CD14-positive monocyte (primary cell): ENCODE data around the gene TNS2. TPM values are rescaled to one million over a fixed set of nuclear protein-coding genes. Genes with fewer than 3 reads are reported as not detected.

Experiments
- DNase-seq, 3 donors: peaks; one replicate each; pipeline ENCODE4 v3.0.0-alpha.2; 2011 to 2022
- H2AFZ ChIP-seq: 2 replicates; pipeline ENCODE4 v1.6.0; 2012; ENCODE audit warnings: mild to moderate bottlenecking, low read depth, low read length, inconsistent platforms; ENCODE audit not compliant: insufficient read depth, poor library complexity, severe bottlenecking
- H3K27ac ChIP-seq, 2 donors: 1 replicate in 1 of 2; 2 replicates in 1 of 2; pipeline ENCODE4 v1.5.1; 2012 to 2013; ENCODE audit warnings: low read length in 2 of 2, control low read depth in 1 of 2, inconsistent platforms in 1 of 2, low read depth in 1 of 2, mild to moderate bottlenecking in 1 of 2
- H3K27me3 ChIP-seq, 2 donors: one replicate each; pipeline versions ENCODE4 v1.6.0 to v1.6.1; 2011 to 2013; ENCODE audit warnings: low read length in 2 of 2; ENCODE audit not compliant: control insufficient read depth in 2 of 2, insufficient read depth in 2 of 2
- H3K36me3 ChIP-seq, 2 donors: replicated peaks in 1 of 2; 1 replicate in 1 of 2; 2 replicates in 1 of 2; pipeline versions ENCODE4 v1.5.1 to v1.6.1; 2012 to 2013; ENCODE audit warnings: low read length in 2 of 2, control low read depth in 1 of 2, inconsistent platforms in 1 of 2, mild to moderate bottlenecking in 1 of 2; ENCODE audit not compliant: insufficient read depth in 2 of 2, control insufficient read depth in 1 of 2
- H3K4me1 ChIP-seq, 2 donors: 1 replicate in 1 of 2; 2 replicates in 1 of 2; pipeline versions ENCODE4 v1.5.1 to v1.6.1; 2012 to 2013; ENCODE audit warnings: low read length in 2 of 2, control low read depth in 1 of 2, inconsistent platforms in 1 of 2, mild to moderate bottlenecking in 1 of 2, moderate library complexity in 1 of 2; ENCODE audit not compliant: insufficient read depth in 2 of 2, control insufficient read depth in 1 of 2
- H3K4me2 ChIP-seq: replicated peaks from 2 replicates; pipeline ENCODE3; 2012; ENCODE audit warnings: low read length, moderate library complexity, mild to moderate bottlenecking; ENCODE audit not compliant: poor library complexity, severe bottlenecking; ENCODE audit errors: extremely low read depth
- H3K4me3 ChIP-seq, 3 experiments: fragments of 200-600 bp in 1 of 3; sonication (generic) in 1 of 3; replicated peaks in 1 of 3; 1 replicate in 2 of 3; 2 replicates in 1 of 3; pipeline ENCODE4 v1.5.1; 2011 to 2013; ENCODE audit warnings: low read length in 3 of 3, mild to moderate bottlenecking in 3 of 3, control low read depth in 2 of 3, low read depth in 2 of 3, inconsistent platforms in 1 of 3, moderate library complexity in 1 of 3
- H3K79me2 ChIP-seq: 2 replicates; pipeline ENCODE4 v1.6.0; 2012; ENCODE audit warnings: mild to moderate bottlenecking, control low read depth, inconsistent platforms, low read length, moderate library complexity; ENCODE audit not compliant: insufficient read depth
- H3K9ac ChIP-seq: 2 replicates; pipeline ENCODE4 v1.6.0; 2017; ENCODE audit warnings: low read length, mild to moderate bottlenecking; ENCODE audit not compliant: insufficient read depth, poor library complexity, severe bottlenecking
- H3K9me3 ChIP-seq, 2 donors: replicated peaks in 1 of 2; 1 replicate in 1 of 2; 2 replicates in 1 of 2; pipeline versions ENCODE4 v1.5.1 to v1.6.1; 2012 to 2013; ENCODE audit warnings: low read length in 2 of 2, control low read depth in 1 of 2; ENCODE audit not compliant: control insufficient read depth in 1 of 2, insufficient read depth in 1 of 2
- H4K20me1 ChIP-seq: 2 replicates; pipeline ENCODE4 v1.6.0; 2012; ENCODE audit warnings: mild to moderate bottlenecking, low read length, control low read depth, moderate library complexity; ENCODE audit not compliant: insufficient read depth
- H3K27ac Mint-ChIP-seq, 7 donors: one replicate each; pipeline ENCODE4 v1.8.0; 2020; ENCODE audit warnings: mild to moderate bottlenecking in 7 of 7, mixed read lengths in 7 of 7, moderate library complexity in 6 of 7, inconsistent platforms in 2 of 7
- H3K27me3 Mint-ChIP-seq, 3 donors: one replicate each; pipeline ENCODE4 v1.8.0; 2021 to 2022; ENCODE audit warnings: low read depth in 3 of 3, mild to moderate bottlenecking in 3 of 3, mixed read lengths in 3 of 3, moderate library complexity in 3 of 3, inconsistent platforms in 1 of 3
- H3K36me3 Mint-ChIP-seq, 2 donors: one replicate each; pipeline ENCODE4 v1.8.0; 2020; ENCODE audit warnings: mixed read lengths in 2 of 2, inconsistent platforms in 1 of 2, mild to moderate bottlenecking in 1 of 2
- H3K4me1 Mint-ChIP-seq: one replicate; pipeline ENCODE4 v1.8.0; 2020; ENCODE audit warnings: mild to moderate bottlenecking, mixed read lengths
- H3K4me3 Mint-ChIP-seq, 2 donors: one replicate each; pipeline ENCODE4 v1.8.0; 2020; ENCODE audit warnings: mild to moderate bottlenecking in 2 of 2, mixed read lengths in 2 of 2, moderate library complexity in 1 of 2
- H3K9me3 Mint-ChIP-seq, 7 donors: one replicate each; pipeline ENCODE4 v1.8.0; 2020 to 2022; ENCODE audit warnings: mixed read lengths in 7 of 7, mild to moderate bottlenecking in 6 of 7, moderate library complexity in 6 of 7, inconsistent platforms in 2 of 7
- CTCF ChIP-seq: fragments of 200-600 bp; IDR thresholded peaks from one replicate; pipeline ENCODE4 v1.8.0; 2022; ENCODE audit warnings: antibody characterized with exemption, mild to moderate bottlenecking
- WGBS: methylation state at CpG from one replicate; pipeline ENCODE4 v1.1.5; 2013; ENCODE audit warnings: missing lambda C conversion rate; ENCODE audit not compliant: insufficient coverage; 5-methylcytosine and 5-hydroxymethylcytosine counted together
- intact Hi-C, 2 donors: fragments of 100-400 bp; cut with micrococcal nuclease; formaldehyde crosslinking; loops; one replicate each; pipeline versions ENCODE4 v1.15.0 to v1.15.1; 2023
- polyA minus RNA-seq: library from RNA; depleted of rRNA, polyadenylated mRNA; stranded (reverse); fragments of >200 nt; gene quantifications from 2 replicates; pipeline ENCODE4 v1.2.3, GENCODE V29; 2012
- polyA plus RNA-seq, 3 donors: library from polyadenylated mRNA; depleted of rRNA in 1 of 3; unstranded in 2 of 3; stranded (reverse) in 1 of 3; fragments of 300-500 nt in 2 of 3; fragments of >200 nt in 1 of 3; fragmentation: Illumina TruSeq in 2 of 3; gene quantifications; 1 replicate in 2 of 3; 2 replicates in 1 of 3; pipeline ENCODE4 v1.2.3, GENCODE V29; 2012 to 2021
- total RNA-seq, 12 experiments: library from RNA in 1 of 12; stranded (reverse) in 1 of 12; fragments of 120-200 nt in 1 of 12; gene quantifications; one replicate each; pipeline ENCODE4 v1.2.4 and lab custom pipeline; 2013 to 2026; ENCODE audit warnings: mixed read lengths in 6 of 12, inconsistent platforms in 1 of 12

Gene TNS2
- 0.48 TPM for total RNA-seq (2013)
- polyA plus RNA-seq (under 1 TPM; 0.05 to 0.43 (median 0.36) TPM), polyA minus RNA-seq (1.1 TPM in 1 of 2 replicates, not detected in the other), total RNA-seq (lab: John Stamatoyannopoulos, UW) (0.12 to 2.6 (median 0.81) reads per million in 11 experiments)

DNA sequence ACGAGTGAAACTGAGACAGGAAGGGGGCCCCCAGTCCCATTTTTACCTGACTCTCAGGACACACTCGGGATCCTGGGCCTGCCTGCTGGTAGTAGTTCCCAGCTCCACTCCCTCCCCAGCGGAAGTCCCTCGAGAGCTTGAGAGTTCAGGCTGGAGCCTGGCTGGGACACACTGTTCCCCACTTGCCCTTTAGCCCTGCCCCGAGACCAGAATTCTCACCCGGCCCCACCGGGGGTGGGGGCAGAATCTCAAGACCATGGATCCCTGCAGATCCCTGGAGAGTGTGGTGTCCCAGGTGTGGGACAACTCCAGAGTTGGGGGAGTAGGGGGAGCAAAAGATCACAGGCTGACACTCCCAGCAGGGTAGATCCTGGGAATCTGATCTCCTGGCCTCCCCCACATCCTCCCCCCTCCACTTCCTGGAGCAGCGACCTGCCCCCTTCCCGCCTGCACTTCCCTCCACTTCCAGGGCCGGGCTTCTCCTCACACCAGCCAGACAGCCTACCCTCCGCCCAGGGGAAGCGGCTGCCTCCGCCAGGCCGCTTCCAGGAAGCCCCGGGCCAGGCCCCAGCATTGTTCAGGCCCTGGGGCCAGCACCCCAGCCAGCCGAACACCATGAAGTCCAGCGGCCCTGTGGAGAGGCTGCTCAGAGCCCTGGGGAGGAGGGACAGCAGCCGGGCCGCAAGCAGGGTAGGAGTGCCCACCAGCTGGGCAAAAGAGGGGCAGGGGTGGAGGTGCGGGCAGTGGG, at the start of gene TNS2:
Gene TNS2, plus strand, starts transcription at position 495 of the 748 bp plus-strand sequence. Its CDS starts 121 bp downstream, at position 616.
- no peak within 1 kb of the TSS for H3K4me3 Mint-ChIP-seq
- Histone ChIP-seq H3K36me3 (no peaks in the 10 kb centered on the region), H3K9me3 (no peaks in the 10 kb centered on the region), H4K20me1 (no peaks in the 10 kb centered on the region), H3K79me2 (no peaks in the 10 kb centered on the region), H3K9ac (no peak within 1 kb of the TSS), H3K27ac (no peak within 1 kb of the TSS), H3K4me2 (no peak within 1 kb of the TSS), H3K4me1 (peaks cover 20 to 27% of the 10 kb centered on the region in 2 donors), H3K27me3 (peaks cover 0 to 17% of the 10 kb centered on the region in 2 donors), H3K4me3 (no peak within 1 kb of the TSS), H2AFZ (no peak within 1 kb of the TSS)
- H3K27me3 Mint-ChIP-seq, result peaks cover 21 to 41% (median 27%) of the 10 kb centered on the region in 3 donors
- peaks cover 0 to 7% (median 0%) of the 10 kb centered on the region in 7 donors for H3K9me3 Mint-ChIP-seq
- intact Hi-C loops, result loop anchor here in 1 of 2 donors (10.0 kb wide), 1 partner anchor 45 kb away; the partner anchor contains the start of gene IGFBP6
- H3K27ac Mint-ChIP-seq, result peak within 1 kb of the TSS in 2 of 7 donors; percentile 32 to 75
- no peak for DNase-seq
- H3K4me1 Mint-ChIP-seq, result peaks cover 24% of the 10 kb centered on the region
- H3K36me3 Mint-ChIP-seq, result peaks cover 0 to 3% of the 10 kb centered on the region in 2 donors
- no peak for TF ChIP-seq CTCF
- 51% methylated on average over 12 of the region's 20 CpGs for WGBS

DNA sequence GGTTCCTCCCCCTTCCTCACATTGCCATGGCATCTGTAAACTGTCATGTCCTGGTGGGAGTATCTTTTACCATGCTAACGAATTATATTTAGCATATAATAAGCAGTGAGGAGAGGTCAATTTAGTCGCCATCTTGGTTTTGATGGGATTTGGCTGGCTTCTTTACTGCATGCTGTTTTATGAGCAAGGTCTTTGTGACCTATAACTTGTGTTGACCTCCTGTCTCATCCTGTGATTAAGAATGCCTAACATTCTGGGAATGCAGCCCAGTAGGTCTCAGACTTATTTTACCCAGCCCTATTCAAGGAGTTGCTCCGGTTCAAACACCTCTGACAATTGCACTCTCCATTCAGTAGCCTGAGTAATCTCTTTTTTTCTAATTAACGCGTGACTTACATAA, 45.7 kb upstream of the TNS2 start:
- no peak overlapping the region for H3K4me3 ChIP-seq
- H3K9me3 Mint-ChIP-seq, result no peaks in the 10 kb centered on the region
- H3K9me3 ChIP-seq, result no peaks in the 10 kb centered on the region
- no peak overlapping the region for H3K27ac ChIP-seq
- peaks cover 33% of the 10 kb centered on the region for H3K79me2 ChIP-seq
- no peak overlapping the region for H3K9ac ChIP-seq
- intact Hi-C loops, result no loop called here
- TF ChIP-seq CTCF, result no peak
- DNase-seq, result no peak
- H2AFZ ChIP-seq, result no peak overlapping the region
- H3K36me3 Mint-ChIP-seq, result peaks cover 6 to 10% of the 10 kb centered on the region in 2 donors
- H4K20me1 ChIP-seq, result peaks cover 24% of the 10 kb centered on the region
- H3K4me3 Mint-ChIP-seq, result no peak overlapping the region
- no peak overlapping the region for H3K4me2 ChIP-seq
- peaks cover 16% of the 10 kb centered on the region for H3K4me1 Mint-ChIP-seq
- no peak overlapping the region for H3K27ac Mint-ChIP-seq
- peaks cover 19 to 27% of the 10 kb centered on the region in 2 donors for H3K4me1 ChIP-seq
- peaks cover 2 to 10% of the 10 kb centered on the region in 2 donors for H3K36me3 ChIP-seq
- WGBS, result 100% methylated on average over 3 of the region's 5 CpGs
- H3K27me3 ChIP-seq, result no peaks in the 10 kb centered on the region
- H3K27me3 Mint-ChIP-seq, result peaks cover 8 to 11% (median 10%) of the 10 kb centered on the region in 3 donors
